ENCODE measurements around the gene COX7A2. TPM values are rescaled to one million over a fixed set of nuclear protein-coding genes. Genes with fewer than 3 reads are reported as not detected.

The COX7A2 gene
- total RNA-seq, 1 experiment from 2014 or later, result 707 TPM

DNA sequence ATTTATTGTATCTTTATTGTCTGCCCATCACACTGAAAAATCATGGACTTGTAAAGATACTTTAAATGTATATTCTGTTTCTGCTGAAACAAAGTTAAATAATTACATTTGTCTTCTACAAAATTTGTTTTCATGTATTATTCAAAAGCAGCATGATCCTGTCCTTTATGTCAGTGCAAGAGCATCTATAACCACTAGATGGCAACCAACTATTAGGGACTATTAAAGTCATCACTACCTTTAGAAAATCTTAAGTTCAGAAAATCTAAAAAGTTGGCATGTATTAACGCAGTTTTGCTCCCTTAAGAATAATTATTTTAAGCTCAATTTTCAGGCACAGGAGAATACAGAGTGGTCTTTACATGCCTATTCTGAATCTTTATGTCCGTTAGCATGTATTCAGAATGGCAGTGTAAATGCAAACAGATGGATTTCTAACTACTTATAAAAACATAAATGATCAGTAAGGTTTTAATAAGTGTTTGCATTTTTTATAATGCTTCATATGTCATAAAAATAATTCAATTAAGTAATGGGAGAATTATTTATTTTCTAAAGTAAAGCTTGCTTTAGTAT is 23.2 kb upstream of the COX7A2 start:
- ChIA-PET POLR2A (no interaction called here), CTCF (interaction anchor here (1.0 to 1.7 kb wide), 2 partner anchors 12 to 280 kb away, joined by 4 to 7 read pairs; no protein-coding TSS in a partner anchor)
- no peak overlapping the region for H3K27ac ChIP-seq (ENCODE audit: low read length)
- BruUV-seq (replicated peaks), result no TSS peak
- DNase-seq (ENCODE audit: low read depth, low spot score) (no peak), ATAC-seq (peak; percentile 70; the same call in 1 of the 2 replicates)
- peaks cover 13% of the 10 kb centered on the region; the same call in 1 of the 2 replicates for H3K4me1 ChIP-seq (ENCODE audit: control insufficient read depth, insufficient read depth, low read length)
- in situ Hi-C loops (cut with HindIII; ENCODE audit: low pct_unique_long_range_greater_than_20kb, low sequenced_read_pairs), result no loop called here
- no peaks in the 10 kb centered on the region for H3K27me3 ChIP-seq (ENCODE audit: control insufficient read depth, insufficient read depth, low read length)
- TF ChIP-seq REST (IDR thresholded peaks at IDR 0.05; ENCODE audit: insufficient read depth in 1 of 2, low read depth in 2 of 2, low read length in 1 of 2) (no peak), POLR2AphosphoS5 (IDR thresholded peaks at IDR 0.05; ENCODE audit: low read depth, low read length) (no peak), SIN3A (IDR thresholded peaks at IDR 0.05; ENCODE audit: borderline replicate concordance, insufficient read depth, low read depth, low read length) (no peak)
- TF ChIP-seq, protein P1, sequence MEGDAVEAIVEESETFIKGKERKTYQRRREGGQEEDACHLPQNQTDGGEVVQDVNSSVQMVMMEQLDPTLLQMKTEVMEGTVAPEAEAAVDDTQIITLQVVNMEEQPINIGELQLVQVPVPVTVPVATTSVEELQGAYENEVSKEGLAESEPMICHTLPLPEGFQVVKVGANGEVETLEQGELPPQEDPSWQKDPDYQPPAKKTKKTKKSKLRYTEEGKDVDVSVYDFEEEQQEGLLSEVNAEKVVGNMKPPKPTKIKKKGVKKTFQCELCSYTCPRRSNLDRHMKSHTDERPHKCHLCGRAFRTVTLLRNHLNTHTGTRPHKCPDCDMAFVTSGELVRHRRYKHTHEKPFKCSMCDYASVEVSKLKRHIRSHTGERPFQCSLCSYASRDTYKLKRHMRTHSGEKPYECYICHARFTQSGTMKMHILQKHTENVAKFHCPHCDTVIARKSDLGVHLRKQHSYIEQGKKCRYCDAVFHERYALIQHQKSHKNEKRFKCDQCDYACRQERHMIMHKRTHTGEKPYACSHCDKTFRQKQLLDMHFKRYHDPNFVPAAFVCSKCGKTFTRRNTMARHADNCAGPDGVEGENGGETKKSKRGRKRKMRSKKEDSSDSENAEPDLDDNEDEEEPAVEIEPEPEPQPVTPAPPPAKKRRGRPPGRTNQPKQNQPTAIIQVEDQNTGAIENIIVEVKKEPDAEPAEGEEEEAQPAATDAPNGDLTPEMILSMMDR (IDR thresholded peaks at IDR 0.05), result peak; percentile 78; the same call in 1 of the 2 replicates
- intact Hi-C loops (cut with micrococcal nuclease; ENCODE audit: unreplicated experiment), result no loop called here
- no peaks in the 10 kb centered on the region; the same call in 1 of the 2 replicates for H3K36me3 ChIP-seq (ENCODE audit: control insufficient read depth, insufficient read depth, low read length)
- no peak overlapping the region for H3K4me3 ChIP-seq (ENCODE audit: low read depth in 2 of 2, low read length in 2 of 2)
- H3K9me3 ChIP-seq (ENCODE audit: control insufficient read depth, insufficient read depth, low read depth, low read length), result no peaks in the 10 kb centered on the region

- no peaks in the 10 kb centered on the region for H3K9me3 ChIP-seq (ENCODE audit: control insufficient read depth, insufficient read depth, low read depth, low read length)
- ATAC-seq (no peak), DNase-seq (ENCODE audit: low read depth, low spot score) (no peak)
- in situ Hi-C loops (cut with HindIII; ENCODE audit: low pct_unique_long_range_greater_than_20kb, low sequenced_read_pairs) (no loop called here), intact Hi-C loops (cut with micrococcal nuclease; ENCODE audit: unreplicated experiment) (no loop called here)
- H3K36me3 ChIP-seq (ENCODE audit: control insufficient read depth, insufficient read depth, low read length), result peaks cover 6% of the 10 kb centered on the region; the same call in 1 of the 2 replicates
- H3K27ac ChIP-seq (ENCODE audit: low read length), result no peak overlapping the region
- H3K4me3 ChIP-seq (ENCODE audit: low read depth in 2 of 2, low read length in 2 of 2), result no peak overlapping the region
- ChIA-PET POLR2A (no interaction called here), CTCF (no interaction called here)
- BruUV-seq (replicated peaks), result no TSS peak
- H3K4me1 ChIP-seq (ENCODE audit: control insufficient read depth, insufficient read depth, low read length), result peaks cover 10% of the 10 kb centered on the region; the same call in 1 of the 2 replicates
- no peaks in the 10 kb centered on the region for H3K27me3 ChIP-seq (ENCODE audit: control insufficient read depth, insufficient read depth, low read length)
- TF ChIP-seq, protein P1 (IDR thresholded peaks at IDR 0.05), result no peak
- TF ChIP-seq REST (IDR thresholded peaks at IDR 0.05; ENCODE audit: insufficient read depth in 1 of 2, low read depth in 2 of 2, low read length in 1 of 2), result no peak
- TF ChIP-seq SIN3A (IDR thresholded peaks at IDR 0.05; ENCODE audit: borderline replicate concordance, insufficient read depth, low read depth, low read length), result no peak
- no peak for TF ChIP-seq POLR2AphosphoS5 (IDR thresholded peaks at IDR 0.05; ENCODE audit: low read depth, low read length)
- TF ChIP-seq TCF7L2 (IDR thresholded peaks at IDR 0.05; ENCODE audit: low read depth, low read length), result no peak
Observed at GRCh38 chr6:75263401-75263750, 19.8 kb upstream of the COX7A2 start.
